GM12878 (cell line): ENCODE data around the gene GPR18. TPM values are rescaled to one million over a fixed set of nuclear protein-coding genes. Genes with fewer than 3 reads are reported as not detected.

ENCODE experiments used
- ATAC-seq: fragments of 200-7000 bp; cut with Tn5 transposase; 3 replicates; pipeline ENCODE4 v1.9.1; 2020; ENCODE audit warnings: mild to moderate bottlenecking, moderate library complexity
- BruUV-seq: library from RNA; stranded (reverse); fragments of 400-500 nt; replicated peaks from 2 replicates; lab custom pipeline; 2021; lab: Mats Ljungman, UMichigan
- CTCF ChIA-PET: fragments of 300-600 bp; sonication (Branson Sonifier 250); formaldehyde crosslinking; extraction: SDS; loops from one replicate; lab custom pipeline; 2021; ENCODE audit warnings: inconsistent platforms; lab: Yijun Ruan, JAX
- POLR2A ChIA-PET: fragments of 350-600 bp; formaldehyde crosslinking; extraction: SDS; loops from one replicate; lab custom pipeline; 2021; ENCODE audit warnings: inconsistent platforms; lab: Charles Lee
- RAD21 ChIA-PET: fragments of 300-600 bp; sonication (Branson Sonifier 250); formaldehyde crosslinking; loops from one replicate; lab custom pipeline; 2023; ENCODE audit warnings: antibody characterized with exemption; ENCODE audit not compliant: unreplicated experiment; lab: Charles Lee
- SMC1A ChIA-PET: fragments of 300-600 bp; sonication (Branson Sonifier 250); formaldehyde crosslinking; loops from one replicate; lab custom pipeline; 2023; ENCODE audit not compliant: unreplicated experiment, uncharacterized antibody; lab: Charles Lee
- DNase-seq: peaks from one replicate; pipeline ENCODE4 v3.0.0-alpha.2; 2011; ENCODE audit warnings: low read depth, low spot score
- FAIRE-seq: peaks from 3 replicates; lab custom pipeline; 2011; peaks lifted over from hg19 to GRCh38; lab: Jason Lieb, UNC
- H2AFZ ChIP-seq: 2 replicates; pipeline ENCODE4 v1.6.0; 2011; ENCODE audit warnings: low read depth, low read length, control low read depth; ENCODE audit not compliant: control insufficient read depth
- H3K27ac ChIP-seq: 2 replicates; pipeline ENCODE4 v1.5.1; 2011; ENCODE audit warnings: control low read depth; ENCODE audit not compliant: control insufficient read depth, insufficient read depth
- H3K27me3 ChIP-seq, 2 experiments: replicated peaks in 1 of 2; 2 replicates each; pipeline versions ENCODE4 v1.6.0 to v1.6.1; 2011; ENCODE audit warnings: low read length in 1 of 2; ENCODE audit not compliant: control insufficient read depth in 2 of 2, insufficient read depth in 2 of 2
- H3K36me3 ChIP-seq, 2 experiments: 2 replicates each; pipeline ENCODE4 v1.5.1; 2011; ENCODE audit warnings: low read length in 1 of 2; ENCODE audit not compliant: control insufficient read depth in 2 of 2, insufficient read depth in 2 of 2
- H3K4me1 ChIP-seq: 2 replicates; pipeline ENCODE4 v1.6.1; 2011; ENCODE audit warnings: mild to moderate bottlenecking, low read length, moderate library complexity, mixed read lengths; ENCODE audit not compliant: control insufficient read depth, insufficient read depth
- H3K4me2 ChIP-seq: 2 replicates; pipeline ENCODE4 v1.6.0; 2011; ENCODE audit warnings: control low read depth; ENCODE audit not compliant: control insufficient read depth, insufficient read depth
- H3K4me3 ChIP-seq: fragments of 200-600 bp; sonication (generic); 2 replicates; pipeline ENCODE4 v1.5.1; 2016
- H3K79me2 ChIP-seq: 2 replicates; pipeline ENCODE4 v1.6.0; 2011; ENCODE audit warnings: low read length; ENCODE audit not compliant: control insufficient read depth, insufficient read depth
- H3K9ac ChIP-seq: 2 replicates; pipeline ENCODE4 v1.8.0; 2011; ENCODE audit warnings: low read length, control low read depth, mixed read lengths; ENCODE audit not compliant: control insufficient read depth, insufficient read depth
- H3K9me3 ChIP-seq: replicated peaks from 3 replicates; pipeline ENCODE4 v1.5.1; 2011; ENCODE audit warnings: mild to moderate bottlenecking, low read length; ENCODE audit not compliant: control insufficient read depth, insufficient read depth
- H4K20me1 ChIP-seq: 2 replicates; pipeline ENCODE4 v1.6.0; 2011; ENCODE audit not compliant: control insufficient read depth, insufficient read depth
- BCLAF1 ChIP-seq: fragments of 450-650 bp; IDR thresholded peaks from 2 replicates; pipeline ENCODE4 v1.6.1; 2017; ENCODE audit warnings: antibody characterized with exemption, mild to moderate bottlenecking, moderate library complexity
- CHD2 ChIP-seq: IDR thresholded peaks from 2 replicates; pipeline ENCODE4 v1.6.1; 2011; ENCODE audit warnings: low read depth, low read length, improper control_type of control experiment, borderline replicate concordance
- ESRRA ChIP-seq: IDR thresholded peaks from 2 replicates; pipeline ENCODE4 v1.6.1; 2012; ENCODE audit warnings: mild to moderate bottlenecking, low read length, improper control_type of control experiment
- HSF1 ChIP-seq: fragments of 150-350 bp; IDR thresholded peaks from 2 replicates; pipeline ENCODE4 v1.6.1; 2014; ENCODE audit warnings: mild to moderate bottlenecking, low read depth, low read length
- NR2F1 ChIP-seq: fragments of 450-650 bp; conservative IDR thresholded peaks from 2 replicates; pipeline ENCODE4 v1.6.1; 2017; ENCODE audit warnings: mild to moderate bottlenecking
- ZBTB40 ChIP-seq: fragments of 450-650 bp; IDR thresholded peaks from 2 replicates; pipeline ENCODE4 v1.6.1; 2016; ENCODE audit warnings: mild to moderate bottlenecking, moderate library complexity, borderline replicate concordance
- WGBS: methylation state at CpG from one replicate; pipeline ENCODE4 v1.1.6; 2016; ENCODE audit warnings: low lambda C conversion rate; ENCODE audit not compliant: insufficient replicate concordance, insufficient coverage; ENCODE audit errors: missing lambda C conversion rate; 5-methylcytosine and 5-hydroxymethylcytosine counted together
- in situ Hi-C: fragments of 300-500 bp; cut with MboI; formaldehyde crosslinking; loops from 9 replicates; pipeline ENCODE4 v1.14.3; 2018; ENCODE audit warnings: mixed read lengths
- intact Hi-C: fragments of 100-400 bp; cut with micrococcal nuclease; formaldehyde crosslinking; loops from one replicate; pipeline ENCODE4 v1.14.2; 2022; ENCODE audit not compliant: unreplicated experiment
- polyA plus RNA-seq, 11 experiments: library from polyadenylated mRNA; depleted of rRNA in 4 of 11; unstranded in 6 of 11; stranded (reverse) in 5 of 11; fragments of >200 nt; fragmentation: Nextera tagmentation in 4 of 11; fragmentation: Illumina TruSeq in 1 of 11; extraction: Ambion mirVana in 4 of 11; extraction: Trizol in 1 of 11; gene quantifications; 1 replicate in 1 of 11; 2 replicates in 10 of 11; pipeline versions ENCODE4 v1.2.1 to v1.2.3, GENCODE V29; 2011 to 2016; ENCODE audit warnings: inconsistent platforms in 2 of 11, missing spikeins in 2 of 11, low read depth in 1 of 11
- total RNA-seq, 4 experiments: library from RNA; depleted of rRNA in 3 of 4; stranded (reverse); fragments of >200 nt in 3 of 4; fragmentation: Illumina TruSeq in 1 of 4; extraction: Trizol in 1 of 4; gene quantifications; 2 replicates each; pipeline versions ENCODE4 v1.2.1 to v1.2.3, GENCODE V29; 2013 to 2021
- TF ChIP-seq, protein P1 (sequence below): IDR thresholded peaks from 2 replicates; pipeline ENCODE4 v1.6.1; 2012; ENCODE audit warnings: low read depth, low read length, improper control_type of control experiment
- TF ChIP-seq, protein P2 (sequence below): fragments of 450-650 bp; IDR thresholded peaks from 2 replicates; pipeline ENCODE4 v1.6.1; 2018; ENCODE audit warnings: borderline replicate concordance, mild to moderate bottlenecking; ENCODE audit not compliant: partially characterized antibody

GPR18 gene
- total and polyA plus RNA-seq, 10 of the 15 experiments (the other 5 are each of a cell fraction or from before 2014, with no cell fraction given) = 3.3 to 12.9 (median 5.2) TPM

- ChIA-PET SMC1A (interaction anchor here (0.8 to 14.4 kb wide), 37 partner anchors 9 to 425 kb away, joined by 3 to 306 read pairs (median 5); partner anchors contain the start of genes GPR18, GPR183, TM9SF2 and UBAC2), CTCF (interaction anchor here (0.7 to 12.3 kb wide), 48 partner anchors 9 to 425 kb away, joined by 3 to 470 read pairs (median 5); partner anchors contain the start of genes GPR18 and UBAC2), RAD21 (interaction anchor here (0.6 to 12.6 kb wide), 35 partner anchors 8 to 1407 kb away, joined by 3 to 338 read pairs (median 4); partner anchors contain the start of genes GPR183 and UBAC2), POLR2A (interaction anchor here (1.0 to 1.1 kb wide), 3 partner anchors 68 to 153 kb away, joined by 3 read pairs; no protein-coding TSS in a partner anchor)
- DNase-seq = no peak
- intact Hi-C loops = loop anchor here (2.0 to 10.0 kb wide), 5 partner anchors 233 to 423 kb away; partner anchors contain the start of gene CLYBL
- 68% methylated on average over 8 of the region's 8 CpGs for WGBS
- no peak overlapping the region for H3K4me2 ChIP-seq
- no peak overlapping the region for H2AFZ ChIP-seq
- no peak overlapping the region for H3K27ac ChIP-seq
- in situ Hi-C loops = loop anchor here (10.0 kb wide), 1 partner anchor 410 kb away; no protein-coding TSS in a partner anchor
- peaks cover 0 to 5% of the 10 kb centered on the region in 2 experiments; a peak in 2 of 4 replicates for H3K36me3 ChIP-seq
- no peak for FAIRE-seq
- H4K20me1 ChIP-seq = no peaks in the 10 kb centered on the region
- no peak for ATAC-seq
- no peak overlapping the region for H3K9ac ChIP-seq
- no TSS peak for BruUV-seq
- H3K27me3 ChIP-seq = no peaks in the 10 kb centered on the region
- H3K79me2 ChIP-seq = peaks cover 4% of the 10 kb centered on the region; the same call in 1 of the 2 replicates
- peaks cover 4% of the 10 kb centered on the region for H3K4me1 ChIP-seq
- no peak overlapping the region for H3K4me3 ChIP-seq
- no peaks in the 10 kb centered on the region for H3K9me3 ChIP-seq
- no peak for TF ChIP-seq CHD2
- no peak for TF ChIP-seq BCLAF1
- no peak for TF ChIP-seq ESRRA
- TF ChIP-seq, protein P1, sequence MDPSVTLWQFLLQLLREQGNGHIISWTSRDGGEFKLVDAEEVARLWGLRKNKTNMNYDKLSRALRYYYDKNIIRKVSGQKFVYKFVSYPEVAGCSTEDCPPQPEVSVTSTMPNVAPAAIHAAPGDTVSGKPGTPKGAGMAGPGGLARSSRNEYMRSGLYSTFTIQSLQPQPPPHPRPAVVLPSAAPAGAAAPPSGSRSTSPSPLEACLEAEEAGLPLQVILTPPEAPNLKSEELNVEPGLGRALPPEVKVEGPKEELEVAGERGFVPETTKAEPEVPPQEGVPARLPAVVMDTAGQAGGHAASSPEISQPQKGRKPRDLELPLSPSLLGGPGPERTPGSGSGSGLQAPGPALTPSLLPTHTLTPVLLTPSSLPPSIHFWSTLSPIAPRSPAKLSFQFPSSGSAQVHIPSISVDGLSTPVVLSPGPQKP = no peak
- TF ChIP-seq, protein P2, sequence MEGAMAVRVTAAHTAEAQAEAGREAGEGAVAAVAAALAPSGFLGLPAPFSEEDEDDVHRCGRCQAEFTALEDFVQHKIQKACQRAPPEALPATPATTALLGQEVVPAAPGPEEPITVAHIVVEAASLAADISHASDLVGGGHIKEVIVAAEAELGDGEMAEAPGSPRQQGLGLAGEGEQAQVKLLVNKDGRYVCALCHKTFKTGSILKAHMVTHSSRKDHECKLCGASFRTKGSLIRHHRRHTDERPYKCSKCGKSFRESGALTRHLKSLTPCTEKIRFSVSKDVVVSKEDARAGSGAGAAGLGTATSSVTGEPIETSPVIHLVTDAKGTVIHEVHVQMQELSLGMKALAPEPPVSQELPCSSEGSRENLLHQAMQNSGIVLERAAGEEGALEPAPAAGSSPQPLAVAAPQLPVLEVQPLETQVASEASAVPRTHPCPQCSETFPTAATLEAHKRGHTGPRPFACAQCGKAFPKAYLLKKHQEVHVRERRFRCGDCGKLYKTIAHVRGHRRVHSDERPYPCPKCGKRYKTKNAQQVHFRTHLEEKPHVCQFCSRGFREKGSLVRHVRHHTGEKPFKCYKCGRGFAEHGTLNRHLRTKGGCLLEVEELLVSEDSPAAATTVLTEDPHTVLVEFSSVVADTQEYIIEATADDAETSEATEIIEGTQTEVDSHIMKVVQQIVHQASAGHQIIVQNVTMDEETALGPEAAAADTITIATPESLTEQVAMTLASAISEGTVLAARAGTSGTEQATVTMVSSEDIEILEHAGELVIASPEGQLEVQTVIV = no peak
- TF ChIP-seq HSF1 = no peak
- no peak for TF ChIP-seq ZBTB40
- no peak for TF ChIP-seq NR2F1
These were observed 7.1 kb upstream of the GPR18 start for GRCh38 chr13:99265162-99265800.
